ENCODE measurements around the gene DPYSL5.

- TF ChIP-seq SP1 (IDR thresholded peaks at IDR 0.05) (no peak), NFRKB (IDR thresholded peaks at IDR 0.05) (no peak), SUZ12 (IDR thresholded peaks at IDR 0.05) (no peak), ELF4 (IDR thresholded peaks at IDR 0.05) (no peak), ZNF384 (IDR thresholded peaks at IDR 0.05) (no peak), FOXA1 (IDR thresholded peaks at IDR 0.05) (no peak), FOXK2 (IDR thresholded peaks at IDR 0.05) (no peak), BHLHE40 (IDR thresholded peaks at IDR 0.05; ENCODE audit: borderline replicate concordance) (no peak), FOXM1 (IDR thresholded peaks at IDR 0.05; ENCODE audit: borderline replicate concordance) (no peak), L3MBTL2 (conservative IDR thresholded peaks at IDR 0.05) (no peak; the same call in none of the 2 replicates)
- TF ChIP-seq, protein P1, sequence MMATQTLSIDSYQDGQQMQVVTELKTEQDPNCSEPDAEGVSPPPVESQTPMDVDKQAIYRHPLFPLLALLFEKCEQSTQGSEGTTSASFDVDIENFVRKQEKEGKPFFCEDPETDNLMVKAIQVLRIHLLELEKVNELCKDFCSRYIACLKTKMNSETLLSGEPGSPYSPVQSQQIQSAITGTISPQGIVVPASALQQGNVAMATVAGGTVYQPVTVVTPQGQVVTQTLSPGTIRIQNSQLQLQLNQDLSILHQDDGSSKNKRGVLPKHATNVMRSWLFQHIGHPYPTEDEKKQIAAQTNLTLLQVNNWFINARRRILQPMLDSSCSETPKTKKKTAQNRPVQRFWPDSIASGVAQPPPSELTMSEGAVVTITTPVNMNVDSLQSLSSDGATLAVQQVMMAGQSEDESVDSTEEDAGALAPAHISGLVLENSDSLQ (IDR thresholded peaks at IDR 0.05): no peak
These were observed 564 bp downstream of the DPYSL5 start for GRCh38 chr2:26848336-26849055.

Measured in HEK293T (cell line).